GM18867 (cell line): ENCODE measurements around the gene JPH2.
"Not testable (repeated sequence)": the region's sequence is repeated elsewhere in the genome, so short reads cannot be mapped to it uniquely, and the experiment has no call there.

Experiments
- ATAC-seq: cut with Tn5 transposase; IDR thresholded peaks from one replicate; pipeline ENCODE4 v1.9.1; 2021; ENCODE audit warnings: mild to moderate bottlenecking, moderate library complexity; ENCODE audit not compliant: unreplicated experiment

Gene JPH2

DNA sequence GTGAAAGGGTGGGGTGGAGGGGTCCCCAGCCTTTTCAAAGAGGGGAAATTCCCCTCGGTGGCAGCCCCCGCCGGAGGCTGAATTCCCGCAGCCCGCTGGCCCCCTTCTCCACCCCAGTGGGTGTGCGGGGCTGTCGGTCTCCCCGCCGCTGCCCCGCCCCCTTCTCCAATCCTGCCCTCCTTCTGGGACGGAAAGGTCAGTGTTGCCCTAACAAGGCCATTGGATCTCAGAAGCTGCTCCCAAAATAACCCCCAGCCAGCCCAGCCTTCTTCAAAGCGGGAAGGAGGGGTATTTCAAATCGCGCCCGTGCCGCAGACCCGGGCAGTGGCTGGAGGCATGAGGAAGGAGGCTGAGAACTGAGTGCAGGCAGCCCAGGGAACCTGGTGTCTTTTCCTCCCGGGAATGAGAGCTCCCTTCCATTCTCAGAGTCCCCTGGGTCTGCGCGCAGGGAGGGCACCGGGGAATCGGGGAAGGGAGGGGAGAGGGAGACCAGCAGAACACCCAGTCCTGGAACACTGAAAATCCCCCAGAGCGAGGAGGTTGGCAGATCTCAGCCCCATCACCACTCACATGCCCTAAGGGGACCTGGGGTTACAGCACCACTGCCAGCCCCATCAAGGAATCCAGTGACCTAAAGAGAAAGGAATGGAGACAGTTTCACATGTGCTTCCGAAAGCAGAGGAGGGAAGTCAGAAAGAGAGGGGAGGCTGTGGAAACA is at the start of gene JPH2:
JPH2 (minus strand) TSS at position 135 of the 718 bp plus-strand sequence. CDS start 483 bp downstream, outside the sequence.
- ATAC-seq = no peak

DNA sequence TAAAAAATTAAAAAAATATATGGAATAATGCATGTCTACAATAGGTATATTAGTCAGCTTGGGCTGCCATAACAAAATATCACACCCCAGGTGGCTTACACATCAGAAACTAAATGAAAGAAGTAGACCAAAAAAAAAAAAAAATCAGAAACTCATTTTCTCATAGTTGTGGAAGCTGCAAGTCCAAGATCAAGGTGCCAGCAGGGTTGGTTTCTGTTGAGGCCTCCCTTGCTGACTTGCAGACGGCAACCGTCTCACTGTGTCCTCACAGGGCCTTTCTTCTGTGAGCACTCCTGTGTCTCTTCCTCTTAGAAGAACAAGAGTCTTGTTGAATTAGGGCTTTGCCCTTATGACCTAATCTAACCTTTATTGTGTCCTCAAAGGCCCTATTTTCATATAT is 48.7 kb upstream of the JPH2 start:
- ATAC-seq = no peak

DNA sequence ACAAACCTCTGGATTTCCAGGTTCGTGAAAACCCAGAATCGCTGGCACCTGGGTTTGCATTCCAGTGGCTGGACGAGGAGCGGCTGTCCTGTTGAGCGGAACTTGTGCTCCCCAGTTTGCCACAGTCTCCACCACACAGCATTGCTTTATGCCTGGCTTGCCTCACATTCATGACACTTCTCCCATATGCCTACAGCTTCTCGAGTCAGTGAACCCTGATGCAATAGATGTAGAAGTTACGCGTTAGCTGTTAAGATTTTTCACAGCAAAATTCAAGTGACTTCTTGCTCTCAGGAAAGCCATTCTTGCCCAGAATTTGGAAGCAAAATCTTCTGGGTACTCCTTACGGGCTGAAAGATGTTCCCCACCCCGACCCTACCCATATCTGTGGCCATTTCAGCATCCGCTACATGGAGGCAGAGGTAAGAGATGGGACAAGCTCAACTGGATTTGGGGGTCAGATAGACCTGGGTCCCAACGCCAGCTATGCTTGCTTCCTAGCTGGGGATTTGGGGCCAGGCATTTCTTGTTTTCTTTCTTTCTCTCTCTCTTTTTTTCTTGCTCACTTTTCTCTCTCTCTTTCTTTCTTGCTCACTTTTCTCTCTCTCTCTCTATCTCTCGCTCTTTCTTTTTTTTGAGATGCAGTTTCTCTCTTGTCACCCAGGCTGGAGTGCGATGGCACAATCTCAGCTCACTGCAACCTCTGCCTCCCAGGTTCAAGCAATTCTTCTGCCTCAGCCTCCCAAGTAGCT is 47.8 kb upstream of the JPH2 start:
- ATAC-seq = no peak

DNA sequence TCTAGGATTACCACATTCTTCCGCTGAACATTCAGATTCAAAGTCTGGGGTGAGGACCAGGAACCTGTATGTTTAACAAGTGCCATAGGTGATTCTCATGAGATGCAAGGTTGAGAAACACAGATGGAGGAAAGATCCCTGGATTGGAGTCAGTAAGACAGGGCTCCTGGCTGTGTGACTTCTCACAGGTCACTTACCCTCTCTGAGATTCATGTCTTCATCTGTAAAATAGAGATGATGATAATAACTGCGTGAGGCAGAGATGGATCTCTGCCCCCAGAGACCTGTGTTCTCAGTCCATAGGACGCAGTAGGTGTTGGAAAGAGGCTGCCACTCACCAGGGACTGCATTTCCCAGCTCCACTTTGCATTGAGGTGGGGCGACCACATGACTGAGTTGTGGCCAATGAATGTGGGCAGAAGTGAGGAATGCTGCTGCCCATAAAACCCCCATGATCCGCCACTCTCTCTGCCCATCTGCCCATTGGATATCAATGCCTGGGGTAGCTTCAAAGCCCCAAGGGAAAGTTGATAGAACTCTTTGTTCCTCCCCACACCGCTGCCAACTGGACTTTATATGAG is 46.5 kb upstream of the JPH2 start:
- no peak for ATAC-seq

DNA sequence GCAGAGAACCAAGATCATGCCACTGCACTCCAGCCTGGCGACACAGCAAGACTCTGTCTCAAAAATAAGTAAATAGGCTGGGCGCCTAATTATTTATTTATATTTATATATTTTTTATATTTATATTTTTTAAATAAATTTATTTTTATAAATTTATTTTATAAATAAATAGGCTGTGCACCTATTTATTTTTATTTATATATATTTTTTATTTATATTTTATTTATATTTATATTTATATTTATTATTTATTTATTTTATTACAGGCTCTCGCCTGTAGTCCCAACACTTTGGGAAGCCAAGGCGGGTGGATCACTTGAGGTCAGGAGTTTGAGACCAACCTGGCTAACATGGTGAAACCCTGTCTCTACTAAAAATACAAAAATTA is 45.5 kb upstream of the JPH2 start:
- not testable (repeated sequence) for ATAC-seq

DNA sequence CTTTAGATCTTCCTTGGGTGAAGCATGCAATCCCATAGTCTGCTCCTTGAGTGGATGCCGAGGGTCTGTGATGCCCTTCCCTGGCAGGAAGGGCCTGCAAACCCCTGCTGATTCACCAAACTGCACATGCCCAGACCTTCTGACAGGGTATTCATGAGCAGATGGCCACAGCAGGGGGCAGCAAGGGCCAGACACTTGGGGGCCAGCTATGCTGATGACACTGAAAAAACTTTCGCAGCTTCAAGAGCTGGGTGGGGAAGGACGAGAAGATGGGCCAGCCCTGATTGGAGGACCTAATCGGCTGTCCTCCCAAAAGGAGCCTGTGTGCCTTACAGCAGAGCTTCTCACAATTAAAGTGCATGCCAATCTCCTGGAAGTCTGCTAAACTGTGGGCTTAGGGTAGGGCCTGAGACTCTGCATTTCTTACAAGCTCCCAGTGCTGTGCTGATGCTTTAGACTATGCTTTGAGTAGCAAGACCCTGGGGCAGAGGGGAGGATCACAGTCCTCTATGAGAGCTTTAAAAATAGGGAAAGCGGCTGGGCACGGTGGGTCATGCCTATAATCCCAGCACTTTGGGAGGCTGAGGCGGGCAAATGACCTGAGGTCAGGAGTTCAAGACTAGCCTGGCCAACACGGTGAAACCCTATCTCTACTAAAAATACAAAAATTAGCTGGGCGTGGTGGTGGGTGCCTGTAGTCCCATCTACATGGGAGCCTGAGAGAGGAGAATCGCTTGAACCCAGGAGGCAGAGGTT is 44.9 kb upstream of the JPH2 start:
- no peak for ATAC-seq

DNA sequence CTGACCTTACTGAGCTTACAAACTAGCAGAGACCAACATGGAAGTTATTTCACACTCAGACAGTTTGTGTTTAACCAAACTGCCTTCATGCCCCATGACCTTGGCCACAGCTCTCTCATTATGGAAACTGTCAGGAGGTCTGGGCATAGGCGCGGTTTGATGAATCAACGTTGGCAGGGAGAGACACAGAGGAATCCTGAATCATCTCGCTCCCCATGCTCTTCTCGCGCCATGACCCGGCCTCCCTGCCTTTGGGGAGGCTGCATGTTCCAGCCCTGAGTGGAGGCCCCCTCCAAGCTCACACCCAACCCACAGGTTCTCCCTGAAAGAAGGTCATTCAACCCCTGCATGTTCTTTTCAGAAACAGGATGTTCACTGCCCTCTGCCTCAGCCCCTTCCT is 44.2 kb upstream of the JPH2 start:
- no peak for ATAC-seq

DNA sequence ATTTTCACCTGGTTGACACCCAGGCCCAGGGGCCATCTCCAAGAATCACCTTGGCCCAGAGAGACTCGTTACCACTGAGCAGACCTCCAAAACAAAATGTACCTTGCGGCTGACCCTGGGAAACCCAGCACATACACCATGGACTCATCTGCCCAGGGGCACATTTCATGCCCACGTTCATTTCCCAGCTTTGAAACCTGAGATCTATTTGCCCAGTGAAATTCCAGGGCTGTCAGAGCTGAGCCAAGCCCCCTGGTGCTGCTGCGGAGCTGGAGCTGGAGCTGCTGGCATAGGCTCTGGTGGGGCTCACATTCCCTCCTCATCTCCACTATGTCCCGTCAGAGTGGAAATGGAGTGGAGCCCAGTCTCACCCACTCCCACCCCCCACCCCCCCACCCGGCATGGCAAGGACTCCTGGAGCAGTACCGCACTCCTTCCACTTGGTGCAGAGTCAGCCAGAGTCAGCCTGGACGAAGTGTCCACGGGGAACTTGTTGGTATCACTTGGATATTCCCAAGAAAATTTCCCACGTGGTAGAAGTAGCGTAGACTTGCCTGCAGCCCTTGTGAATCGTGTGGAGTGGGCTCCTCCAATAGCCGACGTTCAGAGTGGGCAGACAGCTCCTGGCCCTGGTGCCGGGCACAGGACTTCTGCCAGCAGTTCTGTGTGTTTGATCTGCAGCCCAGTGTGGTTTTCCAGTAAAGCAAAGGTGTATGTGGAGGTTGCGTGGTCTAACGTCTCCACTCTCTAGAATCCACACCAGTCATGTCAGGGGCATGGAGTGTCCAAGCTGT is 41.7 kb upstream of the JPH2 start:
- no peak for ATAC-seq

DNA sequence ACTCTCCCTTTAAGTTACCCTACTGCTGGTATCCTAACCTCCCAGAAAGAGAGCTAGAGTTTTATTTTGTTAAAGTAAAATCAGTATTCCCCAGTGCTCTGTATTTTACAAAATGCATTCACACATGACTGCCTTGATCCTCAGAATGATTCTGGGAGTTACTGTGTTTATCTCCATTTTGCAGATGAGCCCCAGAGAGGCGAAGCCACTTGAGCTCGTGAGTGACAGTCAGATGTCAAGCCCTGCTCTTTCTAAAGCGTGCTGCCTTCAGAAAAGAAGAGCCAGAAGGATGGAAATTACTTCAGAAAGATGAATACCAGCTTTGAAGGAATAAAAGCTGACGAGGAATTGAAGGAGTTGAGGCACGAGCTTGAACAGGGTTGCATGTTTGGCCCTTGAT is 37.6 kb upstream of the JPH2 start:
- ATAC-seq = no peak

DNA sequence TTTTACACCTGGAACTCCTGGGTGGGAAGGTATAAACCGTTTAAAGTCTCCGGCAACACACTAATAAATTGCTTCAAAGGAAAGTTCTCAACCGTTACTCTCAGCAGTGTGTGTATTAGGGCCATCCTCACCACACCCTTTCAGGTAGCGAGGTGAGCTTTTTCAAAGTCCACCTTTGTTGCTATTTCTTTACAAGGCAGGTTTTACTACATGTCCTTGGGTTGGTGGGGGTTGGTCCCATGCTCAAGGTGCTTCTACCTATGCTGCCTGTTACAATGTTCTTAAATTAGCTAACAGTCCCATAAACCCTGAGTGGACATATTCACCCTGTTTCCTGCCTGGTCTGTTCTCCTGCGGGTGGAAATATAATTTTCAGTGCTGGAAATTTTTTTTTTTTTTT is 36.7 kb upstream of the JPH2 start:
- ATAC-seq = no peak

DNA sequence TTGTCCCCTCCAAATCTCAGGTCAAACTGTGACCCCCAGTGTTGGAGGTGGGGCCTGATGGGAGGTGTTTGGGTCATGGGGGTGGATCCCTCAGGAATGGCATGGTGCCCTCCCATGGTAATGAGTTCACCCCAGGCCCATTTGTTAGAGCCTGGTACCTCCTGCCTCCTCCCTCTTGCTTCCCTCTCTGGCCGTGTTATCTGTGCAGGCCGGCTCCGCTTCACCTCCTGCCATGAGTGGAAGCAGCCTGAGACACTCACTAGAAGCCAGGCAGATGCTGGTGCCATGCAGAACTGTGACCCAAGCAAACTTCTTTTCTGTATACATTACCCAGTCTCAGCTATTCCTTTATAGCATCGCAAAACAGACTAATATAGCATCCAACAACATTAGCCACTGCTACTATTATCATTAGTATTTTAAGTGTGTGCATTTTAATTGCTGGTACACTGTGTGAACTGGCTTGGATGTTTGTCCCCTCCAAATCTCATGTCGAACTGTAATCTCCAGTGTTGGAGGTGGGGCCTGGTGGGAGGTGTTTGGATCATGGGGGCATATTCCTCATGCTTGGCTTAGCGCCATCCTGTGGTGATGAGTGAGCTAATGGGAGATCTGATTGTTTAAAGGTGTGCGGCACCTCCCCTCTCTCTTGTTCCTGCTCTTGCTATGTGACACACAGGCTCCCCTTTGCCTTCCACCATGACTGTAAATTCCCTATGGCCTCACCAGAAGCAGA is 35.8 kb upstream of the JPH2 start:
- no peak for ATAC-seq

DNA sequence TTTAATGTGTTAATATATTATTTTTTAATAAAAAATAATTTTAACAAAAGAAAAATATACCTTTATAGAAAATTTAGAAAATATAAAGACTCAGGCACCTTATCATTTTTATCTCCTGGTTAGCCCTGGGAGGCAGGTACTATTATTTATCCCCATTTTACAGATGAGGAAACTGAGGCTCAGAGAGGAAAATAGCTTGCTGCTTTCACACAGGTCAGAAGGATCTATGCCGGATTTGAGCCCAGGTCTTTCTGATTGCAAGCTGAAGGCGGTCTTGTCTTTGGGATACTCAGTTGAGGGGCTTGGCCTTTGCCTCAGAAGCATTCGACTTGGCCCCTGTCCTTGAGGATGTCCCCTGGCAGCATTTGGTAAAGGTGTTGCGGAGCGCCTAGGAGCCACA is 35.0 kb upstream of the JPH2 start:
- ATAC-seq = no peak

DNA sequence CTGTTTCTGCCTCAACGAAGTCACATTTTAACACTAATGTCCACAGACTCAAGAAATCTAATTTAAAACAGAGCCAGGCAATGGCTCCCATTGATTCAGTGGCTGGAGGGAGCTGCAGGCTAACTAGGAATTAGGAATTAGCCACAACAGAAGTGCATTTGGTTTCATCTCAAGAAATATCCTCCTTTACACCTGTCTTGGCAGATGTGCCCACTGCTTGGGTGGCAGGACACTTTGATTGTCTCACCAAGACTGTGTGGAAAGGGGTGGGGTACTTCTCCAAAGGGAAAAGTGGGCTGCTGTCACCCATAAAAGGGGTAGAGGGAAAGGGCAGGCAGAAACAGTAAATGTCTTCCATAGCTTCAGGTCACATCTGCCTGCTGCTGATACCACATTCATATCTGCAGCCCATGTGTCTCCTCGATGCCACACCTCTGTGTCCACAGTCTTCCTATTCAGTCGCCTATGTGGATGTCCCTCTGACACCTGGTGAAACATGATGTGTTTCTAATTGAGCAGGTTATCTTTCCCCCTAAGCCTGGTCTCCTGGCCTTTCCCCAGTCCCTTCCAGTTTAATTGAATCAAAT is 34.5 kb upstream of the JPH2 start:
- no peak for ATAC-seq

DNA sequence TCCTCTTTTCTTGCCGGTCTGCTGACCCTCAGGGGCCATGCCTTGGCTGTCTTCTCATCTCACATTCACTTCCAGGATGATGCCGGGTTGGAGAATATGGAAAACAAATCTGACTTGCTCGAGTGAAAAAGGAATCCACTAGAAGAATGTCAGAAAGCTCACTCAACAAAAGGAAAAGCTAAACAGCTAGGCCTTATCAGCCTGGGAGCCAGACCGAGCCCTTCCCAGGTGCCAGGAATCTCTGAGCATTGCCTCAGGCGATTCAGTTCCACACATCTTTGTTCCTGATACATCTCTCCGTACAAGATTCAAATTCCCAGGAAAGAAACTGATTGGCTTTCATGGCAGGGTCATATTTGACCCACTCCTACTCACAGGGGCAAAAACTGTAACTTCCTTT is 32.8 kb upstream of the JPH2 start:
- ATAC-seq = no peak

DNA sequence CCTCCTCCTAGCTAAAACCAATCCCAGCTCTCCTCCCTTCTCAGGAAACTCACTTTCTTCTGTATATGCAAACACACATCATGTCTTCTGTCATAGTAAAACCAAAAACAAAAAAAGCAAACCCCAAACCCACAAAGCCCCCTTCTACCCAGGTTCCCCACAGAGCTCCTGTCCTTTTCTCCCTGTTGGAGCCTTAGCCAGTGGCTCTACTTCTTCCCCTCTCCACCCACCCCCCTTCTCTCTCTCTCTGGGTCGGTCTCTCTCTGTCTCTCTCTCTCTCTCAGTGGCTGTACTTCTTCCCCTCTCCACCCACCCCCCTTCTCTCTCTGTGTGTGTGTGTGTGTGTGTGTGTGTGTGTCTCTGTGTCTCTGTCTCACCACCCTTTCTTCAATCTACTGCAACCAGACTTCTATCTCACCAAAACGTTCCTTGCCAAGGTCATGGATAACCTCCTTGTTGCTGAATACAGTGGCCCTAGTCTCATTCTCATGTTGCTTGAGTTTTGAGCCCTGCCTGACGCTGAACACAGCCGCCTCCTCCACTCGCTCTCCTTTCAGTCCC is 32.3 kb upstream of the JPH2 start:
- no peak for ATAC-seq

DNA sequence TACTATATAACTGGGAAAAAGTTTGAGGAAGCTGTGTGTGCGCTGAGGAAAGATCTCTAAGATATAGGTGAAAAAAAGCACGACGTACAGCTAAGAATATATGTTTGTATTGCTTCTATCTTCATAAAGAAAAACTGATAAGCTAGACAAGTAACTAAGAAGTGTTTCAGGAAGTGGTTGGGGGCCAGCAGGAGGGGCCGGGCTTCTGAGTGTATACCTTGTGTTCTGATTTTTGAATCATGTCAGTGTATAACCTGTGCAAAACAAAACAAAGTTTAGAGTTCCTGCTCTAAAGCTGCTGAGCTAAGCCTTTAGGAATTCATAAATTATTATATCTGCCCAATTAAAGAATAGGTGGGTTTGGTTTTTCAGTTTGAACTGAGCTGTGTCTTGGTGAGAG is 31.5 kb upstream of the JPH2 start:
- ATAC-seq = no peak

DNA sequence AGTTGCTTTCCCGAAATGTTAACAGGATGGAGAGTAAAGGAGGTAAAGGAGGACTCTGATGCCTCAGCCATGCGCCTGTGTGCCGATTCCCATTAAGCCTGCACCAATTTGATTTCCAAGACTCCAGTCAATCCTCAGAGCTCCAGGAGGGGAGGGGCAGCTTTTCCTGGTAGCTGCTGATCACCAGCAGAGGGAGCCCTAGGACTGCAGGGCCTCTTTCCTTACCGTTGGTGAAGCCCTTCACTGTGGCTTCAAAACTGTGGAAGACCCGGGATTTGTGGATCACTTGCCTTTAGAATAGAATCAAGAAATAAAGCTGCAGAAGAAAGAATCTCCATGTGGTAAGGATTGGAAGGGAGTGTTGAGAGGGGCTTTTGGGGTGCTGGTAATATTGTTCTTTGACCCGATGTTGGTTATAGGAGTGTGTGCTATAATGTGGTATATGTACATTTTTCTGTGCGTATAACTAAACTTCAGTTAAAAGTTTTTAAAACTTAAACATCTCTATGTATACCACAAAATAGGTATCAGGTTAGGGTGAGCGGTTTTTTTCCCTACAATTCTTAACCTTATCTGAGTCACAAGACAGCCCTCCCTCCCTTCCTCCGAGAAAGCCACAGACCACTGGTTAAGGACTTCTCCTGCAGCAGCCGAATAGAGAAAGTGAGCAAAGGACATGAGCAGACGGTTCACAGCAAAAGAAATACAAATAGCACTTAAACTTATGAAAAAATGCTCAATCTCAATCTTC is 30.5 kb upstream of the JPH2 start:
- no peak for ATAC-seq

DNA sequence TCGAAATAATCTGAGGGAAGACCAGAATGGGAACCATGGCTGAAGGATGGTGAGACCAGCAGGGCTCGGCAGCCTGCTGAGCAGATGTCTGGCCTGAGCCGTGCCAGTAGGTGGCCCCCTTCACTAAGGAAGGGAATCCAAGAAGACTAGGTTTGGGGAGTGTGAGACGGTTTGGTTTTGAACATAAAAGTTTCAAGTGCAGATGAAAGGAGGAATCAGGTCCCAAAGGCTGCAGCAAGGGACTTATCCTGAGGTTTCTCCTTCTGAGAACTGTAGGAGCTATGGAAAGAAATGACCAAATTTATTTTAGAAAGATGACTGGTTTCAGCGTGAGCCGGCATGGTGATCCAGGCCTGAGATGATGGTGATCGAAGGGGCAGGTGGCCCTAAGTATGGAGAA is 28.1 kb upstream of the JPH2 start:
- no peak for ATAC-seq

DNA sequence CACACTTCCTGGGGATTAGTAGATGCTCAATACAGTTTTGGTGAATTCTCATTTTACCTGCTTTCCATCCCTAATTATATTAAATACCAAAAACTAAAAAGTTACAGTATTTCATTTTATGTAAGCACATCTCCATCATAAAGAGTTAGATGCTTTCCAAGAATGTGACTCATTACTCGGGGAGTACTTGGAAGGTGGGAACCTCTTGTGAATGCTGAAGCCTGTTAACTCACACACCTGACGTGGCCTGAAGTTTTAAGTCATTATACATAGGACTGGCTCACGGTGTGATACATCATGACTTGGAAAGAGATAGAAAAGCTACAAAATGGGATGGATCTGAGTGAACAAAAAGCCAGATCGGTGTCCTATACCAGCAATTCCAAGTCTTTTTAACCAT is 25.8 kb upstream of the JPH2 start:
- ATAC-seq = no peak
